ENCODE results near the gene ZFP2. TPM values are rescaled to one million over a fixed set of nuclear protein-coding genes. Genes with fewer than 3 reads are reported as not detected.

The ZFP2 gene
- polyA plus RNA-seq, 3 donors: 0.19 TPM; not detected in 2

- peaks cover 0 to 3% of the 10 kb centered on the region in 2 donors for H3K36me3 Mint-ChIP-seq
- no peak for TF ChIP-seq CTCF (IDR thresholded peaks at IDR 0.05)
- no peak overlapping the region for H2AFZ ChIP-seq (ENCODE audit: insufficient read depth, low read depth, low read length, poor library complexity, severe bottlenecking)
- H3K27ac Mint-ChIP-seq: no peak overlapping the region
- DNase-seq: no peak
- peaks cover 0 to 3% (median 0%) of the 10 kb centered on the region in 3 donors for H3K27me3 Mint-ChIP-seq (ENCODE audit: low read depth in 3 of 3)
- H3K27ac ChIP-seq (ENCODE audit: low read depth in 1 of 2, low read length in 2 of 2): no peak overlapping the region
- H3K4me3 Mint-ChIP-seq: no peak overlapping the region
- no peak overlapping the region for H3K4me2 ChIP-seq (replicated peaks; ENCODE audit: extremely low read depth, low read length, poor library complexity, severe bottlenecking)
- no peaks in the 10 kb centered on the region for H3K27me3 ChIP-seq (ENCODE audit: control insufficient read depth in 2 of 2, insufficient read depth in 2 of 2, low read length in 2 of 2)
- no peaks in the 10 kb centered on the region for H3K36me3 ChIP-seq (replicated peaks in 1 of 2; ENCODE audit: control insufficient read depth in 1 of 2, insufficient read depth in 2 of 2, low read length in 2 of 2)
- intact Hi-C loops (cut with micrococcal nuclease): no loop called here
- H3K4me1 Mint-ChIP-seq: no peaks in the 10 kb centered on the region
- H3K4me1 ChIP-seq (ENCODE audit: control insufficient read depth in 1 of 2, insufficient read depth in 2 of 2, low read length in 2 of 2): no peaks in the 10 kb centered on the region
- H4K20me1 ChIP-seq (ENCODE audit: insufficient read depth, low read length): no peaks in the 10 kb centered on the region
- peaks cover 49 to 55% of the 10 kb centered on the region in 2 donors for H3K9me3 ChIP-seq (replicated peaks in 1 of 2; ENCODE audit: control insufficient read depth in 1 of 2, insufficient read depth in 1 of 2, low read length in 2 of 2)
- H3K9me3 Mint-ChIP-seq: peaks cover 34 to 76% (median 59%) of the 10 kb centered on the region in 7 donors
- H3K79me2 ChIP-seq (ENCODE audit: insufficient read depth, low read length): no peaks in the 10 kb centered on the region
- H3K4me3 ChIP-seq (replicated peaks in 1 of 3; ENCODE audit: low read depth in 2 of 3, low read length in 3 of 3): no peak overlapping the region
- WGBS (ENCODE audit: insufficient coverage): no CpG with 5 or more reads among the region's 3 CpGs
- H3K9ac ChIP-seq (ENCODE audit: insufficient read depth, low read length, poor library complexity, severe bottlenecking): no peak overlapping the region
Measured at GRCh38 chr5:178902849-178903248, 7.1 kb downstream of the ZFP2 start.

DNA sequence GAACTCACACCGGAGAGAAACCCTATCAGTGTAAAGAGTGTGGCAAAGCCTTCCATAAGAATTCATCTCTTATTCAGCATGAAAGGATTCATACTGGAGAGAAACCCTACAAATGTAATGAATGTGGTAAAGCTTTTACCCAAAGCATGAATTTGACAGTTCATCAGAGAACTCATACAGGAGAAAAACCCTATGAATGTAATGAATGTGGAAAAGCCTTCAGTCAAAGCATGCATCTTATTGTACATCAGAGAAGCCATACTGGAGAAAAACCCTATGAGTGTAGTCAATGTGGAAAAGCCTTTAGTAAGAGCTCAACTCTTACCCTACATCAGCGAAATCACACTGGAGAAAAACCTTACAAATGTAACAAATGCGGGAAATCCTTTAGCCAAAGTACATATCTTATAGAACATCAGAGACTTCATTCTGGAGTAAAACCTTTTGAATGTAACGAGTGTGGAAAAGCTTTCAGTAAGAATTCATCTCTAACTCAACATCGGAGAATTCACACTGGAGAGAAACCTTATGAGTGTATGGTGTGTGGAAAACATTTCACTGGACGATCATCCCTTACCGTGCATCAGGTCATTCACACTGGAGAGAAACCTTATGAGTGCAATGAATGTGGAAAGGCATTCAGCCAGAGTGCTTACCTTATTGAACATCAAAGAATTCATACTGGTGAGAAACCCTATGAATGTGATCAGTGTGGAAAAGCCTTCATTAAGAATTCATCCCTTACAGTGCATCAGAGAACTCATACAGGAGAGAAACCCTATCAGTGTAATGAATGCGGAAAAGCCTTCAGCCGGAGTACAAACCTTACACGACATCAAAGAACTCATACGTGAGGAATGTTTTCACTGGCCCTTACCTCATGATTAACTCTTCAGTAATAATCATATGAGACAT is 36.4 kb downstream of the ZFP2 start:
- Mint-ChIP-seq H3K27me3 (ENCODE audit: low read depth in 3 of 3) (peaks cover 0 to 1% (median 1%) of the 10 kb centered on the region in 3 donors), H3K9me3 (peaks cover 64 to 97% (median 93%) of the 10 kb centered on the region in 7 donors), H3K27ac (no peak overlapping the region), H3K4me1 (no peaks in the 10 kb centered on the region), H3K4me3 (no peak overlapping the region), H3K36me3 (no peaks in the 10 kb centered on the region)
- intact Hi-C loops (cut with micrococcal nuclease): no loop called here
- H3K4me2 ChIP-seq (replicated peaks; ENCODE audit: extremely low read depth, low read length, poor library complexity, severe bottlenecking): no peak overlapping the region
- H3K4me1 ChIP-seq (ENCODE audit: control insufficient read depth in 1 of 2, insufficient read depth in 2 of 2, low read length in 2 of 2): no peaks in the 10 kb centered on the region
- no peak for TF ChIP-seq CTCF (IDR thresholded peaks at IDR 0.05)
- no peak for DNase-seq
- no peaks in the 10 kb centered on the region for H3K36me3 ChIP-seq (replicated peaks in 1 of 2; ENCODE audit: control insufficient read depth in 1 of 2, insufficient read depth in 2 of 2, low read length in 2 of 2)
- H3K27ac ChIP-seq (ENCODE audit: low read depth in 1 of 2, low read length in 2 of 2): no peak overlapping the region
- no peaks in the 10 kb centered on the region for H3K79me2 ChIP-seq (ENCODE audit: insufficient read depth, low read length)
- WGBS (ENCODE audit: insufficient coverage): no CpG with 5 or more reads among the region's 11 CpGs
- H3K9ac ChIP-seq (ENCODE audit: insufficient read depth, low read length, poor library complexity, severe bottlenecking): no peak overlapping the region
- H3K9me3 ChIP-seq (replicated peaks in 1 of 2; ENCODE audit: control insufficient read depth in 1 of 2, insufficient read depth in 1 of 2, low read length in 2 of 2): peaks cover 72 to 100% of the 10 kb centered on the region in 2 donors
- H2AFZ ChIP-seq (ENCODE audit: insufficient read depth, low read depth, low read length, poor library complexity, severe bottlenecking): no peak overlapping the region
- H4K20me1 ChIP-seq (ENCODE audit: insufficient read depth, low read length): no peaks in the 10 kb centered on the region
- H3K4me3 ChIP-seq (replicated peaks in 1 of 3; ENCODE audit: low read depth in 2 of 3, low read length in 3 of 3): peak overlapping the region in 1 of 3 experiments; percentile 20
- no peaks in the 10 kb centered on the region for H3K27me3 ChIP-seq (ENCODE audit: control insufficient read depth in 2 of 2, insufficient read depth in 2 of 2, low read length in 2 of 2)
